ENCODE measurements around the gene ERCC6.

Gene ERCC6

DNA sequence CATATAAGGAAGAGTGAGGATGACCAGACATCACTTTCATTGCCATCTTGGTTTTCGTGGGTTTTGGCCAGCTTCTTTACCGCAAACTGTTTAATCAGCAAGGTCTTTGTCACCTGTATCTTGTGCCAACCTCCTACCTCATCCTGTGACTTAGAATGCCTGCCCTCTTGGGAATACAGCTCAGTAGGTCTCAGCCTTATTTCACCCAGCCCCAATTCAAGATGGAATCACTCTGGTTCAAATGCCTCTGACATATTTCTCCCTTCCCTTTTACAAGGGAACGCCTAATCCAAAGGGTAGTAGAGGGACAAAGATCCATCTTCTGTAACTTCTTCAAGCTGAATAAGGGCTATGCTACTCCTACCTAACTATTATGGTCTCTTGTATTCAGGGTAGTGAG is 4.7 kb upstream of the ERCC6 start:
- DNase-seq = no peak

DNA sequence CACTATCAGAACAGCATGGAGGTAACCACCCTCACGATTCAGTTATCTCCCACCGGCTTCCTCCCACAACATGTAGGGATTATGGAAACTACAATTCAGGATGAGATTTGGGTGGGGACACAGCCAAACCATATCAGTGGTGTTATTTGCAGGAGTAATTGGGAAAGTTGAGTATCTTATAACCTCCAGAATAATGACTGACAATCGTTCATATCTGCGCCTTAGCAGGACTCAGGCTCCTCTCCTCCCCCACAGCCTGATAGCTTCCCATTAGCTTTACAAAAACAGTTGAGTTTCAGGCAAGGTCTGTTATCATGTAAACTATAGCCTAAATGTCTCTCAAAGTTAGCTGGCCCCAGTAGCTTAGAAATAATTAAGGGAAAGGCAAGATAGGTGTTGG is 3.4 kb upstream of the ERCC6 start:
- no peak for DNase-seq

DNA sequence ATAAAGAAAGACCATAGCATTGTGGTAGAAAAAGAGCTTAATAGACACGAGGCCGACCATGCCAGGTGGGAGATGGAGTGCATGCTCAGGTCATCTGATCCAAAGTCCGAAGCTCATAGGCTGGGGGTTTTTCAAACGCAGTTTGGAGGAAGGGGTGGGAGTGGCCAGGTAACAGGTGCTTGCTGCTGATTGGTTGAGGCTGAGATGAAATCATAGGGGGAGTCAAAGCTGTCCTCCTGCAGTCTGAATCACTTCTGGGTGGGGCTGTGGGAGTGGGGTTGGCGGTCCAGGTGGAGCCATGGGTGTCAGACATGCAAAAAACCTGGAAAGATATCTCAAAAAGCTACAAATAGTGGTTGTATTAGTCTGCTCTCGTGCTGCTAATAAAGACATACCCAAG is 2.8 kb upstream of the ERCC6 start:
- DNase-seq = no peak

DNA sequence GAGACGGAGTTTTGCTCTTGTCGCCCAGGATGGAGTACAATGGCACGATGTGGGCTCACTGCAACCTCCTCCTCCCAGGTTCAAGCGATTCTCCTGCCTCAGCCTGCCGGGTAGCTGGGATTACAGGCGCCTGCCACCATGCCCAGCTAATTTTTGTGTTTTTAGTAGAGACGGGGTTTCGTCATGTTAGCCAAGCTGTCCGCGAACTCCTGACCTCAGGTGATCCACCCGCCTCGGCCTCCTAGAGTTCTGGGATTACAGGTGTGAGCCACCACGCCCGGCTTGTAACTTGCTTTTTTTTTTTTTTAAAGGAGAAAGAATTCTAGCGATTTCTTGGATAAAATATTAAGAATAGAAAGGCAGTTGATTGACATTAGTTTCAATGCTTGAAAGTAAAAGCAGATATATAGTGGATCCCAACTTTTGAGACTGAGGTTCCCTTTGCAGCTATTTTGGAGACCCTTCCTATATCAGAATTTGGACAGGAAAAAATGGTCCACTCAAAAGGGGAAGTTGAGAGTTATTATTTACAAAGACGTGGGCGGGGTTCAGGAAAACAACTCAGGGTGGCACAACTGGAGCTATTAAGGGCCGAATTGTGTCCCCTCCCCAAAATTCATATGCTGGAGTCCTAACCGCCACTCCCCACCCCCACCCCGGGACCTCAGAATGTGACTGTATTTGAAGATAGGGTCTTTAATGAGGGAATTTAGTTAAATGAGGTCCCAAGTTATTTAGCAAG is 1.3 kb upstream of the ERCC6 start:
- no peak for DNase-seq

DNA sequence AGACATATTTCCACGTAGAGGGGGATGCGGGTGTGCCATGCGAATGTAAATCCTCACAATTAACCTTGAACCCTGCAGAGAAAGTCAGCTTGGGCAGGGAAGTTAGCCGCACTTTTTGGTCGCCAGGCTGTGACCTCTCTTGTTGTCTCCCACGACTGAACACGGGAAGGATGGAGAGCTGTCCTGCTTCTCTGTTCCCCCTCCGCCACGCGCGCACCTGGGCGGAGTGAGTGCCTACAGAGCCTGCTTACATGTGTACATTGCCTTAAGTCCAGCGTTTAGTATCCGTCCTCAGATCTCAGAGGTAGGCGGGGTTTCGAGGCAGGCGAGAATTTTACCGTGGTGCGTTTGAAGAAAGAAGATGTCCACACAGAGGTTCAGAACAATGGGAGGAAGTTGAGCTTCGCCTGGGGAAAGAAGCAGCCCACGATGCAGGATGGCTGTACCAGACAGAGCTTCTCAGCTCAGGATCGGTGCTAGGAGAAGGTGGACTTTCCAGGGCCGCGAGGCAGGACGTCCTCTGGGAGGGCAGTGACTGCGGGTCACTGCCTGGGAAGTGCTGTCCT is 482 bp upstream of the ERCC6 start:
- DNase-seq = no peak

DNA sequence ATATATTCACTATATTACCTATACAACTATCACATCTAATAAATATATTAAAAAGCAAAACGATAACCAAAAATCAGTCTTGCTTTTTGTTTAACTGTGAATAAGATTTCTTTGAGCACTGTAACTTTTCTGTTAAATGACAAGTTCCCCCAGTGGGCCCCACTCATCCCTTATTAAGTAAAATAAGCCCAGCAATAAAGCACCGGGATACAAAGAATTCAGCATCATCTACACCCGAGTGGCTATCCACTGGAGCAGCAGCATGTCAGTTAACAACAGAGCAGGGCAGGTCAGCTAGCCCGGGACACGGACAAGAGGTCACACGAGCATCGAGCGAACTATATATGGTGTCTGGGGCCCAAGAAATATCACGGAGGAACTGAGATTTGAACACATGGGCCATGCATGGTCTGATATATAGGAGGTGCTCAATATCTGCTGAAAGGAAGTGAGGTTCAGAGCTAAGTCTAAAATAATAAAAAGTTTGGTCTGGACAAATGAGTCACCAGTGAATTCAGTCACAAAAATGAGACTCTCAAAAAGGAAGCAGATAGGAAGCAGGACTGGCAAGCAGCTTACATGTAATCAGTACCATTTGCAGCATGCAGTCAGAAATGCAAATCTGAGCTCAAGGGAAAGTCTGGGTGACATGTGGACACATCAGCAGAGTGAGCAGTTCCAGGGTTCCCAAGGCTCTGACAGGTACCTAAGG is 4.1 kb downstream of the ERCC6 start:
- DNase-seq = no peak

DNA sequence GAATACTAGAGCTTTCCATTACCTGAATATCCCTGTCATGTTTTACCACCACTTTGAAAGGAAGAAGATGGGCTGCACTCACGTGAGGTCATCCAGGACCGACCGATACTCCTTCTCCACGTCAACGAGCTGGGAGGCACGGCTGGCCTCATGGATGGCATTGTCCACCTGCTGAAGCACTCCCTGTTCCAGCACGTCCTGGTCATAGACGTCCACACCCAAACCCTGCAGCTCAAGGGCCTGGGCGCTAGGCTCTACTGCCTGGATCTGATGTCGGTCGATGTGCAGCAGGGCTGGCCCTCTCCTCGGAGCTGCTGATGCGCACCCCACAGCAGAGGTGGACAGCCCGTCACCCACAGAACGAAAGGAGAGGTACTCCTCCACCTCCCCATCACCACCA is 6.5 kb downstream of the ERCC6 start:
- DNase-seq = no peak

DNA sequence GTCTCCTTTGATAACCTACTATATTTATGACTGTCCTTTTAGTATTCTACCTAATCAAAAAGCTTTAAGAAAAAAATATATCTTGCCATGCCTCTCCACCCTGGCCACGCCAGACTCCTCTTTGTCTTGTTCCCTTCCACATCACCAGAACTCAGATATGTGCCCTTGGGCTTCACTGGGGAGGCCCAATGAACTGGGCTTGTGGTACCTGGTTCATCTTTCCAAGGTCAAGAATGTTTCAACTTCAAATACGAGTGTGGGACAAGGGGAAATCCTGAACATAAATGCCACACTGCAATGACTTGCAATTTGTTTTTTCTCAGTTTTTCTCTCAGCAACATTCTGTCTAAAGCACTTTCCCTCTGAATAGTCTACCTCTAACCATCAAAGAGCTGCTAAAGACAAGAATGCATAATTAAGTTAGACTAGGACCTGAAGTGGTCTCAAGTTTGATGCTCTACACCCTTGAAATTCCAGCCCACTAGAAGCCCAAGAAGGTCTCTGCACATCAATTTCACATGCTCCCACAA is 9.9 kb downstream of the ERCC6 start:
- no peak for DNase-seq

DNA sequence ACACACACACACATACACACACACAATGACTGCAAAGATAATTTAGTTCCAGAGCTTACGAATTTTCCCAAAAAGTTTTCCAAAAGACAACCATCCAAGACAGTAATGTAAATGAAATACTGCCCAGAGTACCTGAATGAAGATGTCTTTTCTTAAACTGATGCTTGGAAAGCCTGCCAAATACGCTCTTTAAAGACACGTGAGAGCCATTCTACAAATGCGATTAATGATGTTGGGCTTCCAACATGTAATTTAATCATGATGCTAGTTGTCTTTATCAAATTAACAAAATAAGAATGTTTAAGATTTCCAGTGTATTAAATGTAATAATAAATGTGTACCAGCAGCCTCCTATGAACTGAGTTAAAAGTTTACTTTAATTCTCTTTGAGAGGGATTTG is 11.1 kb downstream of the ERCC6 start:
- DNase-seq = no peak

DNA sequence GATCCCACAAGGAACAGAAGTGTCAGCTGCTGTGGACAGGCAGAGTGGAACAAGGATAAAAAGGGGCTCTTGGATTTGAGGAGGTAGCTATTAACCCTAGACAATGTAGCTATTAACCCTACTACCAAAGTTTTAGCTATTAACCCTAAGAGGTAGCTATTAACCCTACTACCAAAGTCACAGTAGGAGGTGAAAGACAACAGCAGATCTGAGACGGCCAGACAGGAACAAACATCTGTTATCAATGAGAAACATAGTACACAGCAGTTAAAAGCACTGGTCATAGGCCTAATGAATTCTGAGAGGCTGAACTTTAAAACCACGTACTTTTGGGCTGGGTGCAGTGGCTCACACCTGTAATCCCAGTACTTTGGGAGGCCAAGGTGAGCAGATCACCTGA is 11.9 kb downstream of the ERCC6 start:
- no peak for DNase-seq

DNA sequence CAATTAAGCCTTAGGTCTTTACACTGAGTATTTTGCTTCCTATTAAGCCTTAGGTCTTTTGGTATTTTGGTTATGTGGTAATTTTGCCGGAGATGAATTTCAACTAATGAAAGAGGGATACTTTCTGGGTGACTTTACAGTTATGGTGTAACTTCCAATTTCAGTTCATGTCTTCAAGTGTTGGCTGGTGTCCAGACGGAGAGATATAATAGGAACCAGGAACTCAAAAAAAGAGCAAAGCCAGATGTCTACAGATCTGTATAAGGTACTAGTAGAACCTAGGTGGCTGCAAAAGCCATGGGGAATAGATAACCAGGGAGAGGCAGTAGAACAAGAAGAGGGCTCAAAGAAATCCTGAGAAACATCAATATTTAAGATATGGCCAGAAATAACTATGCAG is 12.3 kb downstream of the ERCC6 start:
- DNase-seq = no peak

DNA sequence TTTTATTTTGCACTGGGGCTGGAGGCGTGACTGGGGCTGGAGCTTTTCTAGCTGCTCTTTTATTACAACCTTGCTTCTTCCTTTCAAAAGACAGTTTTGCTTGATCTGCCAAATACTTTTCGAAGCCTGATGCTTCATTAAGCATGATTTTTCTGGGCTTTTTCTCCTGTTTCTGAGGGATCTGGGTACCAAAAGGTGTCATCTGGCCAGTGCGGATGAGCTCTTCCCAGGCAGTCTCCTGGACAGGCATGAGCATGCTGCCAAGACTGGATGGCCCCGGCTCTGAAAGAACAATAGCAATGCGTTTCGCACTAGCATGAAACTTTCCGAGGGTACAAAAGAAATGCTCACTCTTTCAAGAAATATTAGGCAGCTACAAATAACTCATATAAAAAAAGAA is 14.4 kb downstream of the ERCC6 start:
- no peak for DNase-seq

DNA sequence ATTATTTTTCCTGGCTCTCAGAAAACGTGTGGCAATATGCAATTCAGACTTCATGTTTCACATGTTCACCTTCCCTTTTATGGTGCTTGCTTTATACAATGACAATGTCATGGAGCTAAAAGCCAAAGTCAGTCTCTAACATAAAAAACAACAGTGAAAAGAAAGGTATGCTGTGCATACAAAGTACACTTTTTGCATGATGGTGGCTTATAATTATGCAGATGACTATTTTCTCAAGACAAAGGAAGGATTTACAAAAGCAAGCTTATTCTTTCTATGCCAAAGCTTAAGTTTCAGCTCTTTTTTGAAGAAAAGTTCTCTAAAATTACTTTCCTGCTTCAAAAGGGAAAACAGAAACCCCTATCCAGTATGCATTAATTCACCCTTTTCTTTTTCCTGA is 15.6 kb downstream of the ERCC6 start:
- DNase-seq = no peak

DNA sequence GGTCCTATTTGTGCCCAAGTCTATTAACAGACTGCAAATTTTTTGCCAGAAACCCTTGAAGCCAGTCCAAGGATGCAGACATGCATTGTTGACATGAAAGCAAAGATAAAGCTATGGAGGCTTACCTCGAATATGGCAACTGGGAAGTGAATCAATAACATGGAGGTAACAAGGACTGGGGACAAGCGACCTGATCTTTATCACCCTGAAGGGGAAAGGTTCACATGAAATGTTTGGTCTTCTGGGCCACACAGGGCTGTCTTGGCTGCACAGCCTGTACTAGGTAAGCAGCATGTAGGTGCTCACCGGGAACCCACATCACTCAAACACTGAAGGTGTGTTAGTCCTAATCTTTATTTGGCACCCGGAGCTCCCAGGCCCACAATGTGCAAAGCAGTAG is 17.9 kb downstream of the ERCC6 start:
- no peak for DNase-seq

DNA sequence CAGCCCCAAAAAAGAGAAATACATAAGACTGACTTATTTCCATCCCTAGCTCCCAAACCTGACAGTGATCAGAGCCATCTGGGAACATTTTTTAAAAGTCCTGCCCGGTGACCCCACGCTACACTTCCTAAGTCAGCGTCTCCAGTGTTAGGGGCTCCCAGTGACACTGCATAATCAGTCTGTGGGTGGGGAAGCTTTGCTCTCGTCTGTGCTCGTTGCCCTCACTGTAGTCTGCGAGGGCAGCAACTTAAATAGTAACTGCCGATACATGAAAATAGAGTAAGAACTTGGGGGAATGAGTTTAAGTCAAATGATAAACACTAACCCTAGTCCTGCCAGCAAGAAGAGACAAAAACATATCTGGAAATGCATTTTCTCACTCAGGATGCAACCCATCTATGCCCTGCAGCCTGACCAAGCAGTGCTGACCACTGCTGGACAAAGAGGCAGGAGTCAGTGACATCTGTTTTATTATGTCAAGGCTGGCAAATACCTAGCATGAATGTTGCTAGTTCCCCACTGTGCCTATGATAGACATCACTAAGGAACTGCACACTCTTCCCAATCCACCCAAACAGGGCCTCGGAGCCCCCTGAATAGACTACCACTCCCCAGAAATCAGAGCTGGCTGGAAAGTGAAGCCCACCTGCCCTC is 18.7 kb downstream of the ERCC6 start:
- no peak for DNase-seq

DNA sequence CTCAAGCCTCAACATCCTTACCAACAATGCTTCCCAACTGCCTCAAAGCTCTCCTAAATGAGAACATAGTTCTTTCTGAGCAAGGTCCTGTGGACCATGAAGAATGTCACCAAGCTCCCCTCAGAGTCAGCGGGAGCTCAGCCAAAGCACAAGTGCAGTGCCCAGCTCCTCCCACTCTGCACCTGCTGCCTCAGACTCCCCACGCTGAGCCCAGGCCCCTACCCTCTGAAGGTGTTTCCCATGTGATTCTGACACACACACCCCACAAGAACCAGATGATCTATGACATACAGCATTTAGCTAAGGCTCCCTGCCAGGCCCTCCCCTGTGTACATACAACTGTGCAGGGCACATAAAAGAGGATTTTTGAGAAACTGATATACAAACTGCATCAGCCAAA is 19.2 kb downstream of the ERCC6 start:
- DNase-seq = no peak

DNA sequence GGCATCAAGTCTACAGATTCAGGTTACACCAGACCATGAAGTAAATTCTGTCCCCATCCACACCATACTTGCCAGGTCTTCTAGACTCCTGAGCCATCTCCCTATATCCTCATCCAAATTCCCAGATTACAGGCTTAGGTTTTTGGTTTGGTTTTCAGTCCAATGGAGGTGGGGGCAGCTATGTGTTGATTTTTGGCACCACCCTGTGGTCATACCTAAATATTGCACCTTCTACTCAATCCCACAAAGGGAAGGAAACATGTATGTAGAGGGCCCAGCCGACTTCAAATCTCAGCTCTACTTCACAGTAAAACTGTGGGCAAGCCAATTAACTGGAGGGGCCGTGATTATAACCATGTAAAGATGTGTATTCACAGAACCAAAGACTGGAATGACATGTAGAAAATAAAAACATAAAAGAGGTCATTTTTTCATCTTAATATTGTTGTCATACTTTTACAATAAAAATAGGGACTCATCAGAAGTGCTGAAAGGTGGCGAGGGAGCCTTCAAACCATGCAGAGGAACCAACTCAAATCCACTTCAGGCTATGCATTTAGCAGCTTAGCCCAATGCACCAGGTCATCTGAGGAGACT is 19.8 kb downstream of the ERCC6 start:
- no peak for DNase-seq

DNA sequence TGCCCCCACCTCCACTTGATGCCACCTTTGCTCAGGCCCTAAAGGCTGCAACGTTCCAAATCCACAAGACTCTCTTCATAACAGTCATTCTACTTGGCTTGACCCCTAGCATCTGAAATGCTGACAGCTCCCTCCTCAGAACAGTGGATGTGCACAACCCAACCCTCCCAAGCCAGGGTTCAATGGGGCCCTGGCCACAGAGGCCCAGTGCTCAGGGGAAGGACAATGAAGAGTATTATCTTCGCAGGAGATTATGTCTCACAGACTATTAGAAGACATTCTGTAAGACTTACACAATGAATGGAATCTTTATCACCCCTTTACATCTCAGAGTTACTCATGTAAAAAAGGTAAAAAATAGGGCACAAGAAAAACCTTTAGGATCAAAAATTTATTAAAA is 20.4 kb downstream of the ERCC6 start:
- no peak for DNase-seq

DNA sequence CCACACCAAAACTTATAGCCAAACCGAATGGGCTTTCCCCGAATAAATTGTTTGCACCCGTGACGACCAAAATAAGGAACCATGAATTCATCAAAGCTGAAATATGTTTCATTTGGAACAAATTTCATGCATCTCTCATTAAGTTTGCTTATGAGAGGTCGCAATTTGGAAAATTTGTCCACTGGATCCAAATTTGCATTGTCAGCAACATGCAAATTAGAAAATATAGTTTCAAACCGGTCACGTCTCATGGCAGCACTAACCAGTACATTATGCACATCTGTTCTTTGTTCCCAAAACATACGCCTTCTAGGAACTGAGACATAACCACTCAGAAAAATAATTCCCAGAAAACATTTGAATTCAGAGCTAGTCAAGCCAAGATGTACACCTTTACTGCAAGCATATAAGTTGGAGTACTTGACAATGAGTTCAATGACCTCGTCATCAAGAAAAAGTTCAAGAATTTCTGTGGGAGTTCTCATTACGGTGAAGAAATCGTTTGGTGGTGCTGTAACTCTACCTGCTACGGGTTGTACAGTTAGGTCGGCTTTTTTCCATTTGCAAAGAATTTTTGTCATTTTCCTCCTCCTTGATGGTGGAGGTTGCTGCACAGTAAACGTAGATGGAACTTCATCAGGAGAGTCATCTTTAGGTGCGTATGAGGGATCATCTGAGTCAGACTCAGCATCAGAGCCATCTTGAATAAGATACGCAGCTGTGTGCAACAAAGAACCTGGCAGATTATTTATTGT is 22.5 kb downstream of the ERCC6 start:
- no peak for DNase-seq

DNA sequence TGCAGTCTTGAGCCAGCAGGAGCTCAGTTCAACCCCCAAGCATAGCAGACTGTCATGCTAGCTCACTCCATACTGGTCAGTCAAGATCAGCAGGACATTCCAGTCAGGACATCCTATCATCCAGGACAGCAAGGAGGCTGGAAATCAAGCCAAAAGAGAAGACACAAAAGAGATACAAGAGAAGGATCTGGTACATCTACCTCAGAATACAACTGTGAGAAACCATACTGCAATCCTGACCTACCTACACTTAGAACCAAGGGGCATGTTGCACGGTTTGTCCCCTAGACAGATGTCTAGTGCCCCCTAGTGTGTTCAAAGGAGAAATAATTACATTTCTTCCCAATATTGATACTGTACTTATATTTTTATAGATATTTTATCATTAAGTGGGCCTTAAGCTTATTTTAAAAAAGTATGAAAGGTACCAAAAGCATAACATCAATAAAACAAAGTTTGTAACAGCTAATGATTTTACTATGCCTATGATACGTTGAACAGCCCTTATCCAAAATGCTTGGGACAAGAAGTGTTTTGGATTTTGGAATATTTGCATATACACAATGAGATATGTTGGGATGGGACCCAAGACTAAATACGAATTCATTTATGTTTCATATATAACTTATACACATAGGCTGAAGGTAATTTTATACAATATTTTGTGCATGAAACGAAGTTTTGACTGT is 26.7 kb downstream of the ERCC6 start:
- DNase-seq = peak; percentile 36

DNA sequence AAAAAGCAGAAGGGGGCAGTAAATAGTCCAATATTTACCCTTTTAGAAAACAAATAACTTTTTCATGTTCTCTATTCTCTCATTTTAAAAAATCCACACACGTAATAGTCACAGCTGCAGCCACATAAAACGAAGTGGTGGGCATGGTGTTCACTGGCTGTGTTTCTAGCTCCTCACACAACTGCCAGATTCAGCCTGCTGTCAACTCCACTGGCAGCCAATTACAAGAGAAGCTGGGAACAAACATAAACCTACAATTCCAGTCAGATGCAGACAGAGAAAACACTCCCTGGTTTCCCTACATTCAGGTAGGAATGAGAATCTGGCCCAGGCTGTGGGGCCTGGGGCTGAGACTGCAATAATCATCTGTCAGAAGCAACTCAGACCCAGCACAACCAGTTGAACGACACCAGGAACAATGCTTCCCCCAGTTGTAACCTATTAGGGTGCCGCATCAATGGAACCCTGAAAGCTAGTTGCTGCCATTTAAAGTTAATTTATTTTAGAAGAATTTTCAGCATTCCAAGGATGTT is 29.1 kb downstream of the ERCC6 start:
- DNase-seq = no peak

DNA sequence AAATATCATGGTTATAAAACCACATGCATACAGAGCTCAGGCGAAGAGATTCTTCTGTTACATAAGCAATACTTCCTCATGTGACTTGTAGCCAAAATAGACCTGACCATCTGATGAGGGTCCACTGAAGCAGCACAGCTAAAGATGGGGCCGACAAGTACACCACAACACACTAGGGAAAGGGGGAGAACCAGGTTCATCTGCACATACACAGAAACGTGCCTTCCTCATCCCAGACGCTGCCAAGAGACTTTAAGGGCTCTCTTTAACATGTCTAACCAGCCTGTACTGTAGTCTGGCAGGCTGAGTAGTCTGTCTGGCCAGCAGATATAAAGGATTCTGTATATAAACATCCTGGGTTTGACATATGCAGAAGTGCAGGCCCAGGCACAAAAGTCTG is 30.3 kb downstream of the ERCC6 start:
- no peak for DNase-seq

Data from DMS153 (cell line).